NCI-H446 treated with DMSO at 0.1 percent for 48 hours (cell line): ENCODE measurements around the gene GSTM2.
A peak's percentile ranks its signal among the peaks of the same experiment; 100 is the strongest.
"Not testable (repeated sequence)": the region's sequence is repeated elsewhere in the genome, so short reads cannot be mapped to it uniquely, and the experiment has no call there.

Experiments
- DNase-seq: peaks from one replicate; lab custom pipeline; 2025; lab: John Stamatoyannopoulos, UW

The GSTM2 gene

GRCh38 chr1:109644670-109645069, 23.2 kb upstream of the GSTM2 start:
- no peak for DNase-seq

GRCh38 chr1:109649491-109649914, 18.4 kb upstream of the GSTM2 start:
- no peak for DNase-seq

- no peak for DNase-seq
These were observed 17.2 kb upstream of the GSTM2 start for GRCh38 chr1:109650609-109651008.

- DNase-seq, result no peak
These were observed 15.5 kb upstream of the GSTM2 start for GRCh38 chr1:109652402-109652801.

- no peak for DNase-seq
These were observed 14.6 kb upstream of the GSTM2 start for GRCh38 chr1:109653306-109653705.

- no peak for DNase-seq
These were observed 13.3 kb upstream of the GSTM2 start for GRCh38 chr1:109654519-109654918.

GRCh38 chr1:109655615-109656519, 12.0 kb upstream of the GSTM2 start, which contains the start of gene GSTM4:
Gene GSTM4, plus strand, starts transcription at chr1:109656099. Its CDS starts 291 bp downstream, at chr1:109656390.
- DNase-seq, result peak; percentile 22

- DNase-seq, result no peak
These were observed 10.5 kb upstream of the GSTM2 start for GRCh38 chr1:109657395-109657794.

GRCh38 chr1:109657970-109658369, 9.9 kb upstream of the GSTM2 start:
- DNase-seq, result no peak

- no peak for DNase-seq
These were observed 9.3 kb upstream of the GSTM2 start for GRCh38 chr1:109658533-109659042.

GRCh38 chr1:109659145-109659544, 8.7 kb upstream of the GSTM2 start:
- no peak for DNase-seq

GRCh38 chr1:109659997-109660690, 7.7 kb upstream of the GSTM2 start:
- DNase-seq, result no peak

- DNase-seq, result not testable (repeated sequence)
These were observed 7.2 kb upstream of the GSTM2 start for GRCh38 chr1:109660691-109661026.

GRCh38 chr1:109661391-109661790, 6.5 kb upstream of the GSTM2 start:
- no peak for DNase-seq

- DNase-seq, result no peak
These were observed 3.2 kb upstream of the GSTM2 start for GRCh38 chr1:109664671-109665070.

- no peak for DNase-seq
These were observed 392 bp downstream of the GSTM2 start for GRCh38 chr1:109668123-109668775.

- no peak for DNase-seq
These were observed 1.5 kb downstream of the GSTM2 start for GRCh38 chr1:109669246-109669948.

- not testable (repeated sequence) for DNase-seq
These were observed 2.1 kb downstream of the GSTM2 start for GRCh38 chr1:109669949-109670302.

- no peak for DNase-seq
These were observed 3.2 kb downstream of the GSTM2 start for GRCh38 chr1:109671067-109671466.

GRCh38 chr1:109673861-109674260, 6.0 kb downstream of the GSTM2 start:
- not testable (repeated sequence) for DNase-seq

GRCh38 chr1:109676683-109677381, 9.0 kb downstream of the GSTM2 start:
- not testable (repeated sequence) for DNase-seq
